HUES64 (cell line): ENCODE data around the gene S1PR1.

Source experiments
- H3K27ac ChIP-seq: 2 replicates; pipeline ENCODE4 v1.7.0; 2013; ENCODE audit warnings: low read depth, low read length, inconsistent platforms
- H3K27me3 ChIP-seq: 2 replicates; pipeline ENCODE4 v1.6.1; 2013; ENCODE audit warnings: mild to moderate bottlenecking, low read length; ENCODE audit not compliant: insufficient read depth
- H3K36me3 ChIP-seq: 2 replicates; pipeline ENCODE4 v1.6.1; 2013; ENCODE audit warnings: mild to moderate bottlenecking, low read length; ENCODE audit not compliant: insufficient read depth
- H3K4me1 ChIP-seq: 2 replicates; pipeline ENCODE4 v1.6.1; 2013; ENCODE audit warnings: mild to moderate bottlenecking, low read length, moderate library complexity; ENCODE audit not compliant: insufficient read depth
- H3K4me3 ChIP-seq: 2 replicates; pipeline ENCODE4 v1.5.1; 2013; ENCODE audit warnings: mild to moderate bottlenecking, low read length, moderate library complexity
- H3K9ac ChIP-seq: 2 replicates; pipeline ENCODE4 v1.6.1; 2013; ENCODE audit warnings: mild to moderate bottlenecking, low read depth, low read length
- H3K9me3 ChIP-seq: 2 replicates; pipeline ENCODE4 v1.6.1; 2013; ENCODE audit warnings: low read depth, low read length; ENCODE audit not compliant: insufficient read depth
- WGBS: fragments of 150-250, 120-280 bp; methylation state at CpG from one replicate; pipeline ENCODE4 v1.1.7; 2013; ENCODE audit warnings: missing lambda C conversion rate; 5-methylcytosine and 5-hydroxymethylcytosine counted together

S1PR1 gene

DNA sequence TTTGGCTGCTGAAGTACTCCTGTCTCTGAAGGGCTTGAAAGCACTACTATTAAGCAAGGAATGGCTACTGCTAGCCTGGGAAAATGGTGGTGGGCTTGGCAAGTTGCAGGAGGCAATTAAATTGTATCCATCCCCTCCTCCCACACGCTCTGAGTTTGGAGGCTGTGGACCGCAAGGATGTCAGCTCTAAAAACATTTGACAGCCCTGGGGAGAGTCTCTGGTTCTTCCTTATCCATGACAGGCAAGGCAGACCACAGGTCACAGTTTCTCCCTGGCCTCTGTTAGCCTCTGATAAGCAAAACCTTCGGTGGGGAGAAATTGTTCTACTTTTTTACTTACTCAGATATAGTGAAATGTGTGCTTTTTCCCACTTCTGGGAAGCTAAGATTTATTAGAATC lies 46.6 kb downstream of the S1PR1 start:
- 87% methylated on average over 3 of the region's 3 CpGs for WGBS
- H3K27me3 ChIP-seq = no peaks in the 10 kb centered on the region
- no peaks in the 10 kb centered on the region for H3K36me3 ChIP-seq
- H3K4me3 ChIP-seq = no peak overlapping the region
- H3K4me1 ChIP-seq = no peaks in the 10 kb centered on the region; the same call in 1 of the 2 replicates
- no peak overlapping the region for H3K27ac ChIP-seq
- H3K9ac ChIP-seq = no peak overlapping the region
- no peaks in the 10 kb centered on the region for H3K9me3 ChIP-seq

GRCh38 chr1:101284021-101284420 lies 47.2 kb downstream of the S1PR1 start:
- Histone ChIP-seq H3K27ac (no peak overlapping the region), H3K27me3 (no peaks in the 10 kb centered on the region), H3K36me3 (no peaks in the 10 kb centered on the region), H3K4me1 (no peaks in the 10 kb centered on the region; the same call in 1 of the 2 replicates), H3K9me3 (no peaks in the 10 kb centered on the region), H3K4me3 (no peak overlapping the region), H3K9ac (no peak overlapping the region)
- WGBS = 87% methylated on average over 16 of the region's 16 CpGs

GRCh38 chr1:101284622-101285218 lies 47.9 kb downstream of the S1PR1 start:
- 93% methylated on average over 4 of the region's 5 CpGs for WGBS
- no peaks in the 10 kb centered on the region for H3K36me3 ChIP-seq
- H3K27me3 ChIP-seq = no peaks in the 10 kb centered on the region
- H3K27ac ChIP-seq = no peak overlapping the region
- no peaks in the 10 kb centered on the region for H3K9me3 ChIP-seq
- H3K9ac ChIP-seq = no peak overlapping the region
- H3K4me3 ChIP-seq = no peak overlapping the region
- H3K4me1 ChIP-seq = no peaks in the 10 kb centered on the region; the same call in 1 of the 2 replicates

DNA sequence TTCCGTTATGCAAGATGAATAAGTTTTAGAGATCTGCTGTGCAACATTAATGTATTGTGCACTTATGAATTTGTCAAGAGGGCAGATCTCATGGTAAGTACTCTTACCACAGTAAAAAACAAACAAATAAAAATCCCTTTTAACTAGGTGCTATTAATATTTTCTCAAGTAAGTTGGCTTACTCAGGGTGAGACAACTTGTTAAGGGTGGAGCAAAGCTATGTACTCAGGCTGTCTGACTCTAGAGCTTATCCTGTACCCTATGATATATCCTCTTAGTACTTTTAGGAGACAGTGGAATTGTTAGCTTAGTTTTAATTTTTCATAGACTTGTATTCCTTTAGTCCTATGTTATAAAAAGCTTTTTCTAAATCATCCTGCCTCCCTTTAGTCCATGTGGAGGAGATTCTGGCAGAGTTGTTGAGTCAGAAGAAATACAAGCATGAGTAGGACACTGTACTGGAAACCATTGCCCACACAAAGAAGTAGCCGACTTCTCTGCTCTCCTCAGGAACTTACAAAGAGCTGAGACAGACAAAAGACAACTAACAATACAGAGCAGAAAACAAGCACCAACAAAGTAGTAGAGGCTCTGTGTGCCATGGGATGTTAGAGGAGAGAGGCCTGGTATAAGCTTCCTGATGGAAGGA lies 49.2 kb downstream of the S1PR1 start:
- no peaks in the 10 kb centered on the region for H3K9me3 ChIP-seq

DNA sequence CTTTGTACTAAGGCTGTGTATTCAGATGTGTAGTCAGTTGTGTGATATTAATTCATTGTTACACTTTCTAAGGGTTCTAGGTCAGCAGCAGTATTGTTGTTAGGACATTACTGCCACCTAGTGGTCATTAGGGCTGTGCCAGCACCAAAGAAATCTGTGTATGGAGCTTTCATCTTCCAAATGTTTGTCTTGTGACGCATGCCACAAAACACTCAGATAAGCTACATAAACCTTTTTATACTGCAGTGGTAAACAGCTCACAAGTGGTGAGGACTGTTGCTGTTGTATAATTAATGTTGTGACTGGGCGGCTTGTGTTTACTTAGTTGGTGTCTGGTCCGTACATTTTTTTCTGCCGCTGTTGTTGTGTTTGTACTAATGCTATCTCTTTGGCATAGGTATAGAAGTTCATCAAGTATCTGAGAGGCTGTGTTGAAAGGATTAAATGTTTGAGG lies 51.7 kb downstream of the S1PR1 start:
- 76% methylated on average over 4 of the region's 4 CpGs for WGBS
- peaks cover 8% of the 10 kb centered on the region for H3K4me1 ChIP-seq
- no peaks in the 10 kb centered on the region for H3K27me3 ChIP-seq
- no peak overlapping the region for H3K9ac ChIP-seq
- H3K9me3 ChIP-seq = no peaks in the 10 kb centered on the region
- H3K27ac ChIP-seq = no peak overlapping the region
- no peak overlapping the region for H3K4me3 ChIP-seq
- H3K36me3 ChIP-seq = no peaks in the 10 kb centered on the region

More for the DNA sequence above, 49.2 kb downstream of the S1PR1 start:
- no peaks in the 10 kb centered on the region for H3K36me3 ChIP-seq
- 100% methylated on average over 2 of the region's 2 CpGs for WGBS
- no peak overlapping the region for H3K9ac ChIP-seq
- H3K27ac ChIP-seq = no peak overlapping the region
- H3K4me3 ChIP-seq = no peak overlapping the region
- H3K4me1 ChIP-seq = no peaks in the 10 kb centered on the region; the same call in 1 of the 2 replicates
- H3K27me3 ChIP-seq = no peaks in the 10 kb centered on the region

DNA sequence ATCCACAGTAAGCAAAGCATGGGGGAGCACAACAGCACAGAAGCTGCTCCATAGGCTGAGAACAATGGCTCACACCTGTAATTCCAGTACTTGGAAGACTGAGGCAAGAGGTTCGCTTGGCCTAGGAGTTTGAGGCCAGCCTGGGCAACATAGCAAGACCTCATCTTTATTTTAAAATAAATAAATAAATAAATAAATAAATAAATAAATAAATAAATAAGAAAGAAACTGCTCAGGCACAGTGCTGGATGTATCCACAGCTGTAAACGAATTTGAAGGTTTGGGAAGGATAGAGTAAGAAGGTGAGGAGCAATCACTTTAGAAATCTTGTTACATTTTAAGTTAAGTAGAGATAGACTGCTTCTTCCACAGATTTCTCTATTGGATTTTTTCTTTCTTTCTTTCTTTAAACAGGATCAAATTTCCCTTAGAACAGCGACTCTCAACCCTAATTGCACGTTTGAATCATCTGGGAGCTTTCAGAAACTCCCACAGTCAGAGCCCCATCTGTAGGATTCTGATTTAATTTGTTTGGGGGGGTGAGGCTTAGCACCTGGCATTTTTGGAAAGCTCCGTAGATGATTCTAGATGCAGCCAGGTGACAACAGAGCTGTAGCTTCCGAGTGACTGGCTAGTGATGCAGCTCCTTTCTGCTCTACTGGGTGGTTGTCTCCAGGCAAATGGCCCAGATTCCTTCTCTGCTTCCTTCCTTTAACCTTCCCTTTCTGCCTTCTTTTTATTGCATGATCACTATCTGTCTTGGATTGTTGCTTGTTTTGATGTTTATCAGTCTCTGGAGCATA lies 53.5 kb downstream of the S1PR1 start:
- H3K27ac ChIP-seq = no peak overlapping the region
- H3K9me3 ChIP-seq = no peaks in the 10 kb centered on the region
- no peaks in the 10 kb centered on the region for H3K27me3 ChIP-seq
- H3K9ac ChIP-seq = no peak overlapping the region
- no peaks in the 10 kb centered on the region for H3K36me3 ChIP-seq
- H3K4me1 ChIP-seq = peaks cover 8% of the 10 kb centered on the region
- H3K4me3 ChIP-seq = no peak overlapping the region
- WGBS = 81% methylated on average over 6 of the region's 6 CpGs
